GM21825 (cell line): ENCODE data around the gene TNFAIP1.

Experiments
- ATAC-seq: cut with Tn5 transposase; IDR thresholded peaks from one replicate; pipeline ENCODE4 v1.9.1; 2021; ENCODE audit warnings: mild to moderate bottlenecking, moderate library complexity; ENCODE audit not compliant: unreplicated experiment

The TNFAIP1 gene

DNA sequence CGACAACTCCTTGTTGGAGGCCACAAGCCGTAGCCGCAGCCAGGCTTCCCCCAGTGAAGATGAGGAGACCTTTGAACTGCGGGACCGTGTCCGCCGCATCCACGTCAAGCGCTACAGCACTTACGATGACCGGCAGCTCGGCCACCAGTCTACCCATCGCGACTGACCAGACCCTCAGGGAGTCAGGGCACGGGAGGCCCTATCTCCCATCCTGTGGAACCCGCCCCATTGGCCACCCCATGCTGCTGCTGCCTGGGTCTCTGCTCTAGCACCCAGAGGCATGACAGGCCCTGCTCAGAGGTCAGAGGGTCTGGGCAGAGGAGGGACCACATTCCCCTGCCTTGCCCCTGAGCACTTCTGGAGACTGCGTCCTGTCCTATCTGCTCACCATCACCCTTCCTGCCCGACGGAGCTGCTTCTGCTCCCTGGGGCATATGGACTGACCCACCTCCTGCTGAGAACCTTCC is 8.9 kb downstream of the TNFAIP1 start:
- no peak for ATAC-seq

- no peak for ATAC-seq
These were observed 10.0 kb downstream of the TNFAIP1 start for GRCh38 chr17:28345419-28346198.

- ATAC-seq: no peak
These were observed 10.6 kb downstream of the TNFAIP1 start for GRCh38 chr17:28346199-28346580.

DNA sequence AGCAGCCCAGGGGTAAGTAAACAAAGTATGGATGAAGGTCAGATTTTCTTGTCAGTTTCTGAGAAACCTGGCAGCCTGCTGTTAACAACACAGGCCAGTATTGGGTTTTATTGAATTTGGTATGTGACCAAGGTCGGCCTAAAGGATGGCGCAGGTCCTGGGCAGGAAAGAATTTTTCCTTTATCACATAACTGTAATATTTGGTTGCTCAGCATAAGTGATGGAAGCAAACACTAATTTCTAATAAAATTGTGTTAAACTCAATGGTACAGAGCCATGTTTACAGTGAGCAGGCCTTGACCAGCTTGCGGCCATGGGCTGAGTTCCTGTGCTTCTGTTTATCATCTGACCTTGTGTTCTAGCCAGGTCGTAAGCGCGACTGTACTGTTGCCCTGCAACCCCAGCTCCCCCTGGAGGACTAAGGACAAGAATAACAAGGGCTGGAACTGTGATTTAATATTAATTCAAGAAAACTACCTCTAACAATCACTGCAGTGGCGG is 11.2 kb downstream of the TNFAIP1 start:
- no peak for ATAC-seq

DNA sequence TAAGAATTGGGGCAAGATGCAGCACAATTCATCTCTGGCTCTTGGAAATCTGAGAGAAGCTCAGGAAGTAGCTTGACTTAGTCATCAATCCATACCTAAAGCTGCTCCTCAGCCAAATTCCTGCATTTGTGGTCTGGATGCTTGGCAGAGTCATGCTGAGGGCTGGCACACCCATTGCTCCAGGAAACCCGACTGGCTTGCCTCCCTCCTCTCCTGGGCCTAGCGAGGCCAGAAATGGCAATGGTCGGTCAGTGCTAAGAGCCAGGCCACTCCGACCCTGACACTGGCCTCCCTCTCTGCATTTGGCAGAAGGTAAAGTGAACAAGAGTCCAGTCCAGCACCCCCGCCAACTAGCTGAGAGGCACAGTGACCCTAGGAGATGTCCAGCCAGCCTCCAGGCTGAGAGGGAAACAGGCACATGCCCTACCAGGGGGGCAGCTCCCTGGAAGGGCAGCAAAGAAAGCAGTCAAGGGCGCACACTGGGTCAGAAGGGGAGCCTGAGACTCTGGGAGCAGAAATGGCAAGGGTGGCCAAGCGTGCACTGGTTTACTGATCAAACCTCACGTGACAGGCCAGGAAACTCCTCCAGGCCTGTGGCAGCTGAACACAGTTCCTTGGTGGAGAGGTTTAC is 11.8 kb downstream of the TNFAIP1 start:
- ATAC-seq: no peak

- ATAC-seq: no peak
These were observed 13.4 kb downstream of the TNFAIP1 start for GRCh38 chr17:28348979-28349378.

GRCh38 chr17:28350271-28350670 is 14.7 kb downstream of the TNFAIP1 start:
- ATAC-seq: no peak

DNA sequence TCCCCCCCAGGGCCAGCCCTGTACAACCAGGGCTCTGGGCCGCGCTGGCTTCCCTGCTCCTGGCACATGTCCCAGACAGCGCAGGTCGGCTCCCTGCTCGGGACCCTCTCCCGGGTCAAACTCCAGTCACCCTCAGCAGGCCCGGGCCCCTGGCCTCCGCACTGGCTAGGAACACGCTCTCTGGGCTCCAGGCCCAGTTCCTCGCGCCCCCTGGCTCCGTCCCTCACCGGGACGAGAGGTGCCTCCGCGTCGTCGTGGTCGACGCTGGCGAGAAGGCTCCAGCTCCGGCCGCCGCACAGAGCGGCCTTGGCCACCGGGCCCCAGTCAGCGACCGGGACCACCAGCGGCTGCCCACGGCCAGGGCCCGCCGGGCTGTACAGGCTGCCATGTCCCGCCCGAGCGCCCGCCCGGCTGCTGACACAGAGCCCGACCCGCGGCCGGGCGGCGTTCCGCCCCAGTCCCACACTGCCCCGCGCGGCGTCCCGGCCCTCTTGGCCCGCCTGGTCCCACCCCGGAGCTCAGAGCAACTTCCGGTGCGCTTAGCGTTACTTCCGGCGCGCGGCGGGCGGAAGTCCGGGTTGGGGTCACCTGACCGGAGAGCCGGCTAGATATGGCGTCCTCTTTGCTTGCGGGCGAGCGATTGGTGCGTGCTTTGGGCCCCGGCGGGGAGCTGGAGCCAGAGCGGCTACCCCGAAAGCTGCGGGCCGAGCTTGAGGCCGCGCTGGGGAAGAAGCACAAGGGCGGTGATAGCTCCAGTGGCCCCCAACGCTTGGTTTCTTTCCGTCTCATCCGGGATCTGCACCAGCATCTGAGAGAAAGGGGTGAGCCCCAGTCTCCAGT is 21.7 kb downstream of the TNFAIP1 start, which contains the start of gene POLDIP2:
TSS of gene POLDIP2 (minus strand) at position 467 of the 840 bp plus-strand sequence. CDS start at position 388, 79 bp downstream.
- ATAC-seq: peak; percentile 92

DNA sequence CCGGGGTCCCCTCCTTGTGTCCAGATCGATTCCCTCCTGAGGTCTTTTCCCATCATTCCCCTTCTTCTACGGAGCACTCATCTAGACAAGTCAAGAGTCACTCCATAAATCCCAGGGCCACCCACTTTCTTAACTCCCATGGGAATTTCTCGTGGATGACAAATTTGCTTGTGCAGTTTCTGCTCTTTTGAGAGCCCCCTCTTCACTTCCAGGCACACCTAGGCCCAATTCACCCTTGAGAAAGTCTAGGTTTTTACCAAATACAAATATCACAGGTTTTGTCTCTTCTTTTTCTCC is 22.3 kb downstream of the TNFAIP1 start:
- no peak for ATAC-seq

DNA sequence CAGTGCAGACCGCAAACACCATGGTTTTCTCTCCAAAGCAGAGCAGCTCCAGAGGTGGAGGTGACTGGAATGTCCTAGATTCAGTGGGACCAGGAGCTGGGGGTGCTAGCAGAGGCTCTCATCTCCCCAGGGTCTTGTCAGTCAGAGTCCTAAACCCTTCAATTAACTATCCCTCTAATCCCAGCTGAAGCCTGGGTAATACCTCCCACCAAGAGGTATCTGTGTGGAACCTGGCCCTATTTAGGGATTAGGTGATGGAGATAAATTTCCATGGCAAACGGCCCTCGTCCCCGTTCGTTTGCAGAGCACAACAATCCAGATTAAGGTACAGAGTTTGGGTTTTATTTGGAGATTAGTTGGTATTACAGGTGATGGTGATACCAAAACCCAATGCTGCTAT is 27.6 kb downstream of the TNFAIP1 start:
- ATAC-seq: no peak

GRCh38 chr17:28363776-28364650 is 28.5 kb downstream of the TNFAIP1 start:
- no peak for ATAC-seq

DNA sequence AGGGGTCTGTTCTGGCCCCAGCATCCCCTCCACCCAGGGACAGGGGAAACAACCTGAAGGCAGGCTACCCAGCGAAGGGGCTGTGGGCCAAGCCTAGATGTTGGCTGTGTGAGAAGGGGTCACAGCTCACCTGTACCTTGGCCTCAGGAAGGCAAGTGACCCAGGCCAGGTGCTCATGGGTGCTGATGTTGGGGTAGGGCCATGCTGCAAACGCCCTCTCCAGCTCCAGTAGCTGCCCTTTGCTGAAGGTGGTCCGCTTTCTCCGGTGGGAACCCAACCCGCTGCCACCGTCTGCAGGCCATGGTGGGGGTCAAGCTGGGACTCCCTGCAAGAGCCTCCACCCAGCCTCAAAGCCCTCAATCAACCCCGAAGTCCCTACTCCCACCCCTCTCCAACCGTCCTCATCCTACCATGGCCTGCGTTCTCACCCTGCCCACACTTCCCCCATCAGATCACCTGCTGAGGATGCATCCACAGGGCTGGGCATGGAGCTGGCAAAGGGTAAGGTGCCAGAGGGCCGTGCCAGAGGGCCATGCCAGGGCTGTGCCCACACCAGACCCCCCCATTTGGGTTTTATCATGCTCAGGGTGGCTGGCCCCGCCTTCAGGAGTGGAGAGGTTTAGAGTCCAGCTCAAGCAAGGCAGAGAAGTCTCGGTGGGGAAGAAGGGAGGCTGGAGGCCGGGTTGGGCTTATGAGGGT is 29.3 kb downstream of the TNFAIP1 start, which contains the start of gene SEBOX:
TSS of gene SEBOX (minus strand) at position 535 of the 699 bp plus-strand sequence. CDS start at position 487, 48 bp downstream.
- ATAC-seq: no peak

- ATAC-seq: no peak
These were observed 29.9 kb downstream of the TNFAIP1 start for GRCh38 chr17:28365487-28365886.

DNA sequence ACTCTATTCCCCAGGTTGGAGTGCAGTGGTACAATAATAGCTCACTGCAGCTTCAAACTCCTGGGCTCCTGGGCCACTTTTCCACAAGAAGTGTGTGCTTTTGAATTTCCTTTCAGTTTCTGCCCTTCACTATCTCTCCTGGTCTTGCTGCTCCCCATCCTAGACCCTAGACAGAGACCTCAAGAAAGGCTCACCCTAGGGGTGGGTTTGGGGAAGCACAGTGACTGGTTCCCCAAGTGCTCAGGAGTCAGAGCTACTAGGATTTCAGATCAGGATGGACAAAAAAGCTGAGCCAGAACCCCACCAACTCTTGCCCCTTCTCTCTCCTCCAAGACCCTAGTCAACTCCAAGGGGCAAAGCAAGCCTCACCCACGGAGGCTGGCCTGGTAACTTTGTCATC is 31.0 kb downstream of the TNFAIP1 start:
- ATAC-seq: no peak

DNA sequence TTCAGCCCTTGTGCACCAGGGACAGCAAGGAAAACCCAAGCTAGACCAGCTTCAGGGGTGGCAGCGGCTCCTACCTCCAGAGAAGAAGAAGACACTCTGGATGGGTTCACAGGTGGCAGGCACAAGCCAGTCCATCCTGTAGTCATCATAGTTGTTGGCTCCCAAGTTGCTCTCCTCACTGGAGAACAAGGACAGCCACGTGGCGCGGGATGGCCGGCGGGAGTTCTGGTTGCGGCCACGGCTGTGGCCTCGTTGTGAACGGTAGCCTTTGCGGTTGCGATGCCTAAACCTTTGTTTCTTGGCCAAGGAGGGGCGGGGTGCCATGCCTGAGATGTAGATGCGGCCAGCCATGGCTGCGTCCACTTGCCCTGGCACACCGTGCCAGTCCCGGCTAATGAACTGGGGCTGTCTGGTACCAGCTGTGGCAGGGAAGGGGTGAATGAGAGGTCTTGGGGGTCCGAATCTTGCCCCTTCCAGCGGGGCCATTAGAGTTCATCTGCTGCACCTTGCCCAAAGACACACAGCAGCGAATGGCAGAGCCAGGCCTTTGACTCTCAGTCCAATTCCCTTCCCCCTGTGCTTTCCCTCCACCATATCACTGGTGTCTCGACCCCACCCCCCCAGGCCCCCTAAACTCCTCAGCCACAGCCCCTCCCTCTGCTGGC is 32.2 kb downstream of the TNFAIP1 start:
- no peak for ATAC-seq

DNA sequence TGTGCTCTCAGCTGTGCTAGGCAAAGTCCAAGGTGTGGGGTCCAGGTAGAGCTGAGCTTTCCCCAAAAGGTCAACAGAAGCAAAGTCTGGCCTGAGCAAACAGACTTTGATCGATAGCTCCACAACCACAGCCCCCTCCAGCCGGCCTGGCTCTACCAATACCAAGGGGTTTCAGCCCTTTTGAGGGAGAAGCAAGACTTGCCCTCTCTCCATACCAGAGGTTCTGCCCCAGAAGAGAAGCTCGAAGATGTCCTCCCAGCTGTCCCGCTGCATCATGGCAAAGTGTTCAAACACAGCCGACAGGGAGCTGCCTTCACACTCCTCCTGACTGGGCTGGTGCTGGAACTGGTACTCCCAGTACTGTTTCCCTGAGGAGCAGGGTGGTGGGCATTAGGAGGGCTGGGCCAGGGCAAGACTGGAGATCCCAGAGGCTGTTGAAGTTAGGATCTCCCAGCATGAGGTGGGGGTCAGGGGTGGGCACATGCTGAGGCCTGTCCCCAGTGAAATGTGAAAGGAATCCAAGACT is 32.8 kb downstream of the TNFAIP1 start:
- no peak for ATAC-seq

DNA sequence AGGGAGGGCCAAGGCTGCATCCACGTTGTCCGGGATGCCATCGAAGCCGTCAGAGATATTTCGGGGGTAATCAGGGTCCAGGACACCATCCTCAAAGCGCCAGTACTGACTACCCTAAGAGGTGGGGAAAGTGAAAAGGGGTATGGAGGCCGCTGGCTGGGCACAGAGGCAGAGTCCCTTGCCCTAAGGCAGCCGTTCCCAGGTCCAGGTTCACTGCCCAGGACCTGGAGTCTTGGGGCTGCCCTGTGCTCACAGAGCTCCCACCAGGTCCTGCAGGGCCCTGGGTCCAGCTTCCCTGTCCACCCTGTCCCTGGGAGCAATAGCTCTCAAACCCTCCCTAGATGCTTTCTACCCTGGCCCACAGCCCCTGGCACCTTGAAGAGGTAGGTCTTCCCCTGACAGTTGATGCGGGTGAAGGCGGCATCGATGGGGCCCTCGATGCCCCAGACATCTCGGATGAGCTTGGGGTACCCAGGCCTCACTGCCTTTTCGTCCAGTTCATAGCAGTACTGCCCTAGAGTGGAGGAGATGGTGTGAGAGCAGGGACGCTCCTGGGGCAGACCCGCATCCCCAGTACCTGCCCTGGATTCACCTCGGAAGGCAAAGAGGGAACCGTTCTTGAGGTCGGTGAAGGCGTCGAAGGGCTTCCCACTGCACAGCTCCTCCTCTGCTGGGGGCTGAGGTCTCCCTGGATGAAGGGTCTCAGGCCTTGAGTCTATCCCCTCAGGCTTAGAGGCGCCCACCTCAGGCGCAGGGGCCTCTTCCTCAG is 33.5 kb downstream of the TNFAIP1 start:
- ATAC-seq: no peak

DNA sequence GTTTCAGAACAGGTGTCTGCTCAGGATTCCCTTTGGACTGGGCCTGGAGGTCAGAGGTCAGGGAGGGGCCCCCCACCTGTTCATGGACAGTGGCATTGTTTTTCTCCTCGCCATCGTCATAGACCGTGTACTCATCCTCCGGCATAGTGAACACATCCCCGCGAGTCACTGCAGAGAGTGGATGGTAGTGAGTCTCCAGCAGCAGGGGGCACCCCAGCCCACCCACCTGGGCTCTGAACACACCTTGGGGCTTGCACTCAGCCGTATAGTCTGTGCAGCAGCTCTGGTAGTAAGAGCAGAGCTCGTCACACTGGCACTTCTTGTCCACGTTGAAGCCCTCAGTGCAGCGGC is 34.1 kb downstream of the TNFAIP1 start:
- ATAC-seq: no peak
